ENCODE results near the gene TRIM26.

TRIM26 gene

GRCh38 chr6:30185846-30186484 lies 27.2 kb downstream of the TRIM26 start:
- Histone ChIP-seq H3K27ac (no peak overlapping the region), H3K27me3 (replicated peaks) (no peaks in the 10 kb centered on the region), H3K4me3 (ENCODE audit: low read depth, low read length) (no peak overlapping the region), H3K36me3 (replicated peaks) (peaks cover 37% of the 10 kb centered on the region)
- in situ Hi-C loops (cut with HindIII; ENCODE audit: low pct_ligation_motif_present, low sequenced_read_pairs) = no loop called here
- TF ChIP-seq CTCF (IDR thresholded peaks at IDR 0.05; ENCODE audit: low read depth, low read length, missing control alignments) = no peak
- no peak for DNase-seq

- no peak for DNase-seq
- TF ChIP-seq CTCF (IDR thresholded peaks at IDR 0.05; ENCODE audit: low read depth, low read length, missing control alignments) = no peak
- in situ Hi-C loops (cut with HindIII; ENCODE audit: low pct_ligation_motif_present, low sequenced_read_pairs) = no loop called here
- Histone ChIP-seq H3K27me3 (replicated peaks) (no peaks in the 10 kb centered on the region), H3K4me3 (ENCODE audit: low read depth, low read length) (no peak overlapping the region), H3K36me3 (replicated peaks) (peaks cover 35% of the 10 kb centered on the region), H3K27ac (no peak overlapping the region)
Observed at GRCh38 chr6:30184417-30185031, 28.7 kb downstream of the TRIM26 start.

- in situ Hi-C loops (cut with HindIII; ENCODE audit: low pct_ligation_motif_present, low sequenced_read_pairs) = no loop called here
- no peak for DNase-seq
- Histone ChIP-seq H3K27ac (no peak overlapping the region), H3K36me3 (replicated peaks) (peaks cover 6% of the 10 kb centered on the region), H3K27me3 (replicated peaks) (peaks cover 7% of the 10 kb centered on the region), H3K4me3 (ENCODE audit: low read depth, low read length) (no peak overlapping the region)
- no peak for TF ChIP-seq CTCF (IDR thresholded peaks at IDR 0.05; ENCODE audit: low read depth, low read length, missing control alignments)
Observed at GRCh38 chr6:30180145-30180544, 33.1 kb downstream of the TRIM26 start.

GRCh38 chr6:30178837-30179236 lies 34.4 kb downstream of the TRIM26 start:
- TF ChIP-seq CTCF (IDR thresholded peaks at IDR 0.05; ENCODE audit: low read depth, low read length, missing control alignments) = no peak
- DNase-seq = no peak
- H3K27ac ChIP-seq = no peak overlapping the region
- H3K4me3 ChIP-seq (ENCODE audit: low read depth, low read length) = no peak overlapping the region
- H3K27me3 ChIP-seq (replicated peaks) = peaks cover 12% of the 10 kb centered on the region
- no peaks in the 10 kb centered on the region for H3K36me3 ChIP-seq (replicated peaks)
- in situ Hi-C loops (cut with HindIII; ENCODE audit: low pct_ligation_motif_present, low sequenced_read_pairs) = no loop called here

GRCh38 chr6:30175765-30176164 lies 37.4 kb downstream of the TRIM26 start:
- in situ Hi-C loops (cut with HindIII; ENCODE audit: low pct_ligation_motif_present, low sequenced_read_pairs) = no loop called here
- H3K27me3 ChIP-seq (replicated peaks) = peaks cover 37% of the 10 kb centered on the region
- no peak overlapping the region for H3K27ac ChIP-seq
- no peak for DNase-seq
- H3K4me3 ChIP-seq (ENCODE audit: low read depth, low read length) = no peak overlapping the region
- no peak for TF ChIP-seq CTCF (IDR thresholded peaks at IDR 0.05; ENCODE audit: low read depth, low read length, missing control alignments)
- H3K36me3 ChIP-seq (replicated peaks) = no peaks in the 10 kb centered on the region

GRCh38 chr6:30172681-30173080 lies 40.5 kb downstream of the TRIM26 start:
- Histone ChIP-seq H3K27me3 (replicated peaks) (peaks cover 55% of the 10 kb centered on the region), H3K4me3 (ENCODE audit: low read depth, low read length) (no peak overlapping the region)
- no peak for TF ChIP-seq CTCF (IDR thresholded peaks at IDR 0.05; ENCODE audit: low read depth, low read length, missing control alignments)

More at GRCh38 chr6:30172681-30173080, 40.5 kb downstream of the TRIM26 start:
- Histone ChIP-seq H3K36me3 (replicated peaks) (no peaks in the 10 kb centered on the region), H3K27ac (no peak overlapping the region)
- in situ Hi-C loops (cut with HindIII; ENCODE audit: low pct_ligation_motif_present, low sequenced_read_pairs) = no loop called here
- no peak for DNase-seq
